ENCODE measurements around the gene TEKTIP1.

The TEKTIP1 gene

GRCh38 chr19:3537438-3538240 is 1.3 kb upstream of the TEKTIP1 start:
- no peak for DNase-seq (ENCODE audit: low spot score)

DNA sequence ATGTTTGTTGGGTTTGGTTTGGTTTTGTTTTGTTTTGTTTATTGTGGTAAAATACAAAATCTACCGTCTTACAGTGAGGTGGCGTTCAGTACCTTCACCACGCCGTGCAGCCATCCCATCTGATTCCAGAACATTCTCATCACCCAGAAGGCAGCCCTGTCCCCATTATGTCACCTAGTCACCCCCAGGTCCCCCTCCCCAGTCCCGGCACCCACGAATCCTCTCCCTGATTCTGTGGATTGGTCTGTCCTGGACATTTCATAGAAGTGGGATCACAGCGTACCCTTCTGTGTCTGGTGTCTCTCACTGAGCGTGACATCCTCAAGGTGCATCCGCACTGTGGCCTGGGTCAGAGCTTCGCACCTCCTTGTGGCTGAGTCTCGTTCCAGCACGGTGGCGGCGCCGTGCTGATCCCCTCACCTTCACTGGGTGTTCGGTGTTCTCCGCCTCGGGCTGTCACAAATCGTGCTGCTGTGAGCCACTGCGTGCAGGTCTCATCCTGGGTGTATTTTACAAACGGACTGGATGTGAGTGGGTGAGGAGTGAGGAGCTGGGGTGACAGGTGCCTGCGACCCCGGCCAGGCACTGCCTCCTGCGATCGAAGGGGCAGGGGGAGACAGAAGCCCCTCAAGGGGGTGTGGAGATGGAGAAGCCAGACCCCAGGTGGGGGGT is 580 bp upstream of the TEKTIP1 start:
- DNase-seq (ENCODE audit: low spot score): no peak

GRCh38 chr19:3539756-3540118 is 763 bp downstream of the TEKTIP1 start:
- no peak for DNase-seq (ENCODE audit: low spot score)

- DNase-seq (ENCODE audit: low spot score): no peak
Measured at GRCh38 chr19:3543150-3544057, 4.4 kb downstream of the TEKTIP1 start.

GRCh38 chr19:3544058-3544376 is 5.0 kb downstream of the TEKTIP1 start:
- no peak for DNase-seq (ENCODE audit: low spot score)

GRCh38 chr19:3544742-3545668 is 6.0 kb downstream of the TEKTIP1 start:
- DNase-seq (ENCODE audit: low spot score): peak; percentile 74

- DNase-seq (ENCODE audit: low spot score): no peak
Measured at GRCh38 chr19:3545669-3546034, 6.7 kb downstream of the TEKTIP1 start.

DNA sequence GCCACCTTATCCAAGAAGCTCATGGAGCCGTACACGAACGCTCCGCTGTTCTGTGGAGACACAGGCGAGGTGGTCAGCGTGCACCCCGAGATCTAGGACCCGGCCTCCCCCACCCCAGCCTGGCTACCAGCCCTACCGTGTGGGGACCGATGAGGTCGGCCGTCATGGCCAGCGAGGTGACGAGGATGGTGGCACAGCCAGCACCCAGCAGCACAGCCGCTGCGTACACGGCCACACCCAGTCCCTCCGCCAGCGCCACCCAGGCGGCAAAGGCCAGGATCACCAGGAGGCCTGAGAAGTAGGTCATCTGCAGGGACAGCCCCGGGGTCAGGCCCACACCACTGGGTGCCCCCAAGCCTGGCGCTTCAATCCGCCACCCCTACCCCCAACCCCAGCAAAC is 7.1 kb downstream of the TEKTIP1 start:
- DNase-seq (ENCODE audit: low spot score): no peak

DNA sequence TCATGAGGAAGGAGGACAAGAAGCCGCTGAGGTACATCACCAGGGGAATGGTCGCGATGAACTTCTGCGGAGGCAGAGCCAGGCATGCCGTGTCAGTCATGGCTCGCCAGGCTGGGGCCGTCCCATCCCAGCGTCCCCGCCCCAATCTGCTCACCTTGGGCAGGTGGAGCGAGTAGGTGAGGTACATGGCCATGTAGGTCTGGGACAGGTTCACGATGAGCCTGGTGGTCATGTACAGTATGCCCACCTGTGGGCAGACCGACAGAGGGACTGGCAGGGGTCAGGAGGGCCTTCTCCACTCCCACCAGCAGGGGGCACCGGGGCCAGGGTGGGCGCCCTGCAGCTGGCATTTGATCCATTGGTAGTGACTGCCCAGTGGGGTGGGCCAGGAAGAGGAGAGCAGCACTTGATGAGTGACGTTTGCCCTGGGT is 8.3 kb downstream of the TEKTIP1 start:
- DNase-seq (ENCODE audit: low spot score): peak; percentile 61

- no peak for DNase-seq (ENCODE audit: low spot score)
Measured at GRCh38 chr19:3547767-3548282, 8.9 kb downstream of the TEKTIP1 start.

GRCh38 chr19:3548606-3549005 is 9.6 kb downstream of the TEKTIP1 start:
- DNase-seq (ENCODE audit: low spot score): no peak

DNA sequence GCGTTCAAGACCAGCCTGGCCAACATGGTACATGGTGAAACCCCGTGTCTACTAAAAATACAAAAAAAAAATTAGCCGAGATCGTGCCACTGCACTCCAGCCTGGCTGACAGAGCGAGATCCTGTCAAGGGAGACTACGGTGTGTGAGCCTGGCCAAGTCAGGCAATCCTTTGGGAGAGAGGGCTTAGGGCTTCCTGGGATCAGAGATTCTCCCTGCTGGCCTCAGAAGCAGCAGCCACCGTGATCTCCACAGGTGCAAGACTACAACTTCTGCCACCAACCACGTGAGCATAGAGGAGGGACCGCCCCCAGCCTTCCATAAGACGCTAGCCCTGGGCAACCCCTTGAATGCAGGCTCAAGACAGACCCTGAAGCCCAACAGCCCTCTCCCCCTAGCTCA is 10.8 kb downstream of the TEKTIP1 start:
- no peak for DNase-seq (ENCODE audit: low spot score)

GRCh38 chr19:3550947-3551791 is 12.2 kb downstream of the TEKTIP1 start:
- DNase-seq (ENCODE audit: low spot score): no peak

DNA sequence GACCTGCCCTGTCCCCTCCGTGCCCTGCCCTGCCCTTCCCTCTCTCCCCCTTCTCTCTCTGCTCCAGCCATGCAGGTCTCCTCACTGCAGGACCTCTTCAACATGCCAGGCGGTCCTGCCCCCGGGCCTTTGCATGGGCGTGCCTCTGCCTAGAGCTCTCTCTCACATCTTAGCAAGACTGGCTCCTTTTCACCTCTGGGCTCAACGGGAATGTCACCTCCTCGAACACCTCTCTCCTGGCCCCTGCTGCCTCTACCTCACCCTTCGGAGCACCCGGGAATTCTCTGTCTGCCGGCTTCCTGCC is 12.8 kb downstream of the TEKTIP1 start:
- no peak for DNase-seq (ENCODE audit: low spot score)

GRCh38 chr19:3554254-3555083 is 15.5 kb downstream of the TEKTIP1 start:
- DNase-seq (ENCODE audit: low spot score): peak; percentile 66

GRCh38 chr19:3555653-3556422 is 16.9 kb downstream of the TEKTIP1 start:
- DNase-seq (ENCODE audit: low spot score): peak; percentile 9

DNA sequence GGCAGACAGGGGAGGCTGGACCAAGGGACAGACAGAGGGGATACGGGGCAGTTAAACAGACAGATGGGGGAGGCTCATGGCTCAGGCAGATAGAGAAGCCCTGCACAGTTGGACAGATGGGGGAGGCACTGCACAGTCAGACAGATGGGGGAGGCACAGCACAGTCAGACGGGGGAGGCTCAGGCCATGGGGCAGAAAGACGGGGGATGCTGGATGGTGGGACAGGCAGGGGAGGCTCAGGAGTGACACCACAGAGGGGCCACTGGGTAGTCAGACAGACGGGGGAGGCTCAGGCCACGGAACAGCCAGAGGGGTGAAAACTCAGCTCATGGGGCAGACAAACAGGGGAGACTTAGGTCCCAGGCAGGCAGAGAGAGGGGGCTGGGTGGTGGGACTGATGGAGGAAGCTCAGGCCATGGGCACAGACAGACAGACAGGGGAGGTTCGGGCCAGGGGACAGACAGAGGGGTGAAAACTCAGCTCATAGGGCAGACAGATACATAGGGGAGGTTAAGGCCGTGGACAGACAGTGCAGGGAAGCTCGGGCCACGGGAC is 17.5 kb downstream of the TEKTIP1 start:
- peak; percentile 20 for DNase-seq (ENCODE audit: low spot score)

DNA sequence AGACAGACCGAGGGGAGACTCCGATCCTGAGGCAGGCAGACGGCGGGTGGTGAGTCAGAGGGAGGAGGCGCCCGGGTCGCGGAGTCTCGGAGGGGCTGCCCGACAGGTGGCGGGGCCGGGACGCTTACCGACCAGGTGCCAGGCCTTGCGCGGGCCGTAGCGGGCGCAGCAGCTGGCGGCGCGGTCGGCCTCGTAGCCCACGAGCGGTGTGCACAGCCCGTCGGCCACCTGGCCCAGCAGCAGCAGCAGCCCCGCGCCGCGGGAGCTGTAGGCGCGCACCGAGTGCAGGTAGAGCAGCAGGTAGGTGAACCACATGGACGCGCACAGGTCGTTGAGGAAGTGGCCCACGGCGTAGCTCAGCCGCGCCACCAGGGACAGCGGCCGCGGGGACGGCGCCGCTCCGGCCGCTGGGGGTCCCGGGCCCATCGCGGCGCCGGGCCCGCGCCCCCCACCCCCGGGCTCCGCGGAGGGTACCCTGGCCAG is 18.0 kb downstream of the TEKTIP1 start:
- peak; percentile 75 for DNase-seq (ENCODE audit: low spot score)

Measured in NAMALWA (cell line).